Stimulated activated naive CD4-positive, alpha-beta T cell treated with Interleukin-2 at 50 U/mL for 16 hours (primary cell): ENCODE results near the gene LACTBL1.

Experiments
- DNase-seq: peaks from one replicate; lab custom pipeline; 2025; lab: John Stamatoyannopoulos, UW

The LACTBL1 gene

GRCh38 chr1:22944346-22945055, 28.2 kb downstream of the LACTBL1 start:
- no peak for DNase-seq

DNA sequence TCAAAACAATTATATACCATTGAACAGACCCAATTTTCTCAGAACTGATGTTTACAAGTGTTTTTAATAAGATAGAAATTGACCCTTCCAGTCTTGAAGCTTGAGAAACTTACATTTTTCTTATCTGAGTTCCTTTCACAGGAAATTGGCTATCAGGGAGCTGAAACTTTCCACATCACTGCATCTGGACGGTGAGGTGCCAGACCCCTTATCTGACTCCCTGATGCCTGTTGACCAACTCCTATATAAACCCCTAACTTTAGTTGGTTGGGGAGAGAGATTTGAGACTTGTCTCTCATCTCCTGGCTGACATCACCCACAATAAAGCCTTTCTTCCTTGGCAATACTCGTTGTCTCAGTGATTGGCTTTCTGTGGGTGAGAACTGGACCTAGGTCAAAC, 31.4 kb downstream of the LACTBL1 start:
- no peak for DNase-seq

- DNase-seq, result no peak
Observed at GRCh38 chr1:22936681-22937080, 36.0 kb downstream of the LACTBL1 start.

DNA sequence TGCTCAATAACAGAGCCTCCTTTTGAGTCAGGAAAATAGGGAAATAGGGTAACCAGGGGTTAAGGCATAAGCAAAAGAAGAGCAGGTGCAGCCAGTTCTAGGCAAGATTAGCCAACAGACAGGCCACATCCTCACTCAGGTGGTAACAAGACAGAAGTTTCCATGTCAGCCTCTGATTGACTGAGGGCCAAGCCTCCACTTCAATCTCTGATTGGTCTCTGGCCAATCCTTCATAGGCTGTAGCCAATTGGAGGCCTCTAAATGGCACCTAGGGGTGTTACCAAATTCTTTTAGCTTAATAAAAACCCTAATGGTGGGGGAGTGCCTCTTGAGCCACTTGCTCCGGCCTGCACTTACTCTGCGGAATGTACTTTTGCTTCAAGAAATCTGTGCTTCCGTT, 37.2 kb downstream of the LACTBL1 start:
- no peak for DNase-seq

DNA sequence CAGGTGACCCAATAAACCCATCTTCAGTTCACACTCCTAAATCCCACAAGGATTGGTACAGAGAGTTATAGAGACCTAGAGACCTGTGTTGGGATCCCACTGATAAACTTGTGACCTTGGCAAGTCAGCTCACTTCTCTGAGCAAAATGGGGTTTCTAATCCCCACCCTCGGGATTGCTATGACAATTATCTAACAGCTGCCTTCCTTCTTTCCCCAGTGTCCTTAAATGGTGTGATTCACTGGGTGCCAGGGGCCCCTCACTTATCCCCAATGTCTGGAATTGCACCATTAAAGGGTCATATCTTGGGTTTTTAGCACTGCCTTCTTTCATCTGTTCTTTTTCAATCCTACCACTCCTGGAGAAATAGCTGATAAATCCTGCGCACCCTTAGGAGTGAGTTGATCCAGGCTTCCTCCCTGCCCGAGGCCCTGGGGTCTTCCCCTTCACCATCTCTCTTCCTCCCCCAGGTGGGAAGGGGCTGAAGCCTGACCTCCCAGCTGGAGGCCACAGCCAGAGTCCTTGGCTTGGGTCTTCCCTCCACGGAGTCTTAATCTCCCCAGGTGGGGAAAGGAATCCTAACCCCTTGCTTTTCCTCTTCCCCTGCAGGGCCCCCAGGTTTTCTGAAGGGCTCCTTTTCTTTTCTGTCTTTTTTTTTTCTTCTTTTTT, 39.7 kb downstream of the LACTBL1 start:
- DNase-seq, result no peak

DNA sequence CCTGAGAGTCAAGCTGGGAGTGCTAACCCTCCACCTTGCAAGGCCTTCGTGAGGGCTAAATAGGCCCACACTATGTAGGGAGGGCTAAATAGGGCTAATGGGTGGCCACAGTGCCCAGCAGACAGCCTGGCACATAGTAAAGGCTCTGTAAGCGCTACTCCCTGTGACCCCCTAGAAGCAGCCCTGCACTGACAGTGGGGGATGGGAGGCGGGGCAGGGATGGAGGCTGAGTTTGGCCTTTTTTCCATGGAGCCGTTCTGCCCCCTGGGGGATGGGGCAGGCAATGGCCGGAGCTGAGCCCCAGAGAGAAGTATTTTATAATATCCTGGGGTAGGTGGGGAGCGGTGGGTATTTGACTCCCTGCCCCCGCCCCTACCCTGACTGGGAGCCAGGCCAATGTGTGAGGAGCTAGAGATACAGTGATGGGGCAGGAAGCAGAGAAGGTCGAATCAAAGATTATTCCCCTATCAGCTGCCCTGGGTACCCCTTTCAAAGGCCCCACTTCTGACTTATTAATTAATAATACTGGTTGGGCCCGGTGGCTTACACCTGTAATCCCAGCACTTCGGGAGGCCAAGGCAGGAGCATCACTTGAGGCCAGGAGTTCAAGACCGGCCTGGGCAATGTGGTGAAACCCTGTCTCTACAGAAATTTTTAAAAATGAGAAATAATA, 42.3 kb downstream of the LACTBL1 start:
- DNase-seq, result no peak

GRCh38 chr1:22925111-22925510, 47.6 kb downstream of the LACTBL1 start:
- no peak for DNase-seq

DNA sequence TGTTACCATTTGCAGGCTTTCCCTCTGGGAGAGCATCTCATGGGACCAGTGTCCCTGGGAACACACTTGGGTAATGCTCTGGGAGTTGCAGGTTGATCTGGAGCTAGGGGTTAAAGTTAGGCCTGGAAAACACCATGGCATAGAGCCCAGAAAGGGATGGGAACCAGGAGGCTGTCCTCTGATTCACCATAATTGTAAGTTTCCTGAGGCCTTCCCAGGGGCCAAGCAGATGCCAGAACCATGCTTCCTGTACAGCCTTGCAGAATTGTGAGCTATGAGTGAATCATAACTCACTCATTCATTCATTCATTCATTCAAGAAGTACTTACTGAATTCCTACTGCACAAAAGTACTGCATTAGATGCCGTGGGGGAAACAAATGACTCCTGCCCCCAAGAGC, 50.0 kb downstream of the LACTBL1 start:
- no peak for DNase-seq

DNA sequence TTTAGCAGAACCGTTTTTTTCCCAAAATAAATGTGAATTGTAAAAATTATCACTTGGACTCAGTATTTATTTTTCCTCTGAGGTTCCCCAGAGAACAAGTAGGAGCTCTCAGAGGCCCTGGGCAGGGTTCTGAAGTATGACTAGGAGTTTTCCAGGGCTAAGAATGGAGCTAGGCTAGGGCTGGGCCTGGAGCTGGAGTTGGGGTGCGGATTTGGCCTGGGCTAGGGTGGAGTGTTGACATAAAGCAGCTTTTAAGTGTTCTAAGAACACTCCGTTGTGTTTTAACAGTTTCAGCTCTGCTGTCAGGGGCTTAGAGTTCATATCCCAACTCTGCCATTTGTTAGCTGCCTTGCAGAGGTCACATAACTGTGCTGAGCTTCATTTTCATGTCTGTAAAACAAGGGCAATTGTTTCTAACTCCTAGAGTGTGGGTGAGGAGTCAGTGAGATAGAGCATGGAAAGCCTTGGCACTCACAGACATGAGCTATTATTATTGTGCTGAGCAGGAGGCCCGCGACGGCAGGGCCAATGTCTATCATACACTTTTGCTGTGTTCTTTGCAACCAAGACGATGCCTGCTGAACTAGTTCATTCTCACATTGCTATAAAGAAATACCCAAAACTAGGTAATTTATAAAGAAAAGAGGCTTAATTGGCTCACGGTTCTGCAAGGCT, 51.1 kb downstream of the LACTBL1 start:
- DNase-seq, result no peak

DNA sequence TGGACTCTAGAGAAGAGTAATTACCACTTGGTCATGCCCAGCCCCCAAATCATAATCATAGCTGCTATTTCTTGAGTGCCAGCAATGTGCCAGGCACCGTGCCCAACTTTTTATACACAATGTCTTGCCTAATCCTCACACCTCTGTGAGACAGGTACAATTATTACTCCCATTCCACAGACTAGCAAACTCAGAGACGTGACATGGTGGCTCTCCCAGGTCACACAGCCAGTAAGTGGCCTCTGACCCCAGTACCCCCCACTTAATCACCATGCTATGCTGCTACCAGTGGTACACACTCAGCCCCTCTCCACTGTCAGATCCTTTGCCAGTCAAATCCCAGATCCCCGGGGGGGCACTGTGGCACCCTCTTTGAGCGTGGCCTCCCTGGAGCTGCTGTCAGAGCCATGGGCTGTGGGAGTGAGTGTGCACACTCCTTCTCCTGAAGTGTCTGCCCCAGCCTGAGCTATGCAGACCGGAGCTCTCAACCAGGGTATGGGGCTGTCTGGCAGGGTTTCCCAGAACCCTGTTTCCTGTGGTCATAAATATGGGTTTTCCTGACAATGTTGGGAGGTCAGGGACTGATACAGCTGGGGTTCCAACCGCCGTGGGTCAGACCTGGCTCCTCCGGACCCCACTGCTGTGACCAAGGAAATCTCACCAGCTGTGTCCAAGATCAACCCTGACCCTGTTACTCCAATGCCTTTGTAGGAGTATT, 51.8 kb downstream of the LACTBL1 start:
- DNase-seq, result no peak

GRCh38 chr1:22920026-22920733, 52.5 kb downstream of the LACTBL1 start:
- no peak for DNase-seq

GRCh38 chr1:22919341-22920025, 53.2 kb downstream of the LACTBL1 start:
- no peak for DNase-seq

GRCh38 chr1:22918644-22919043, 54.0 kb downstream of the LACTBL1 start:
- DNase-seq, result no peak

DNA sequence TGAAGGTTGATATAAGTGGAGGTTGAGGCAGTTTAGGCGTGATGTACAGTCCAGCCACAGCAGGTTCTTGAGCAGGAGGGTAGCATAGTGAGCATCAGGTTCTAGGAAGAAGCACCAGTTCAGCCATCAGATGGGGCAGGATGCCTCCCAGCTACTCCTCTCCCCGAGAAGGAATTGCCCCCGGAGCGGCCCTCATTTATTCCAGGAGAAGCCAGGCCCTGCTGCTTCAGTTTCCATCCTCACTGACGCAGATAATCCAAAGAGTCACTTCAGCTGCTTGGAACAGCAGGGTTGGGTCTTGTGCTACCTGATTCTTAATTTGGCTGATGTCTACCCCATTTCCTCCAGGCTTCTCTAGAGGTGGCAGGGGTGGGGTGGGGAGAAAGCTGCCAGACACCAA, 54.7 kb downstream of the LACTBL1 start:
- DNase-seq, result no peak

- DNase-seq, result no peak
Observed at GRCh38 chr1:22916471-22916820, 56.2 kb downstream of the LACTBL1 start.

- no peak for DNase-seq
Observed at GRCh38 chr1:22915816-22916470, 56.7 kb downstream of the LACTBL1 start.

- DNase-seq, result no peak
Observed at GRCh38 chr1:22915231-22915630, 57.4 kb downstream of the LACTBL1 start.

DNA sequence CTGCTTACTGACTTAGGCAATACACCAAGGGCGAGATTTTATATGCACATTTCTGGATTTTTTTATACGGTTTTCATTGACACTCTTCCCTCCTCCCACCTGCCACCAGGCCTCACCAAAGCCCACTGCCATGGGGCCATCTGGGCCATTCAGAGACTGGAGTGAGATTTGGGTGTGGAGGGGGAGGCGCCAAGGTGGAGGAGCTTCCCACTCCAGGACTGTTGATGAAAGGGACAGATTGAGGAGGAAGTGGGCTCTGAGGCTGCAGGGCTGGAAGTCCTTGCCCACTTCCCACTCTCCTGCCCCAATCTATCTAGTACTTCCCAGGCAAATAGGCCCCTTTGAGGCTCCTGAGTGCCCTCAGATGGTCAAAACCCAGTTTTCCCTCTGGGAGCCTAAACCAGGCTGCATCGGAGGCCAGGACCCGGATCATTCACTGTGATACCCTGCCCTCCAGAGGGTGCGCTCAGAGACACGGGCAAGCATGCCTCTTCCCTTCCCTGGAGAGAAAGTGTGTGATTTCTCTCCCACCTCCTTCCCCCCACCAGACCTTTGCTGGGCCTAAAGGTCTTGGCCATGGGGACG, 57.9 kb downstream of the LACTBL1 start:
- no peak for DNase-seq

DNA sequence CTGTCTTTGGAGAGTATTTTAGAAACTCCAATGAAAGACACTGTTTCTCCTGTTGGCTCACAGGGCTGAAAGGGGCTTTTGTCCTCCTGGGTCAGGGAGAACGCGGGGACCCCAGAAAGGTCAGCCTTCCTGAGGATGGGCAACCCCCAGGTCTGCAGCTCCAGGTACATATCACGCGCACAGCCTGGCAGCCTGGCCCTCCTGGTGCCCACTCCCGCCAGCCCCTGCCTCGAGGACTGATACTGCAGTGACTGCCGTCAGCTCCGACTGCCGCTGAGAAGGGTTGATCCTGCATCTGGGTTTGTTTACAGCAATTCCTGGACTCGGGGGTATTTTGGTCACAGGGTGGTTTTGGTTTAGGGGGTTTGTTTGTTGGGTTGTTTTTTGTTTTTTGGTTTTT, 58.5 kb downstream of the LACTBL1 start:
- no peak for DNase-seq
